PC-9 (cell line): ENCODE measurements around the gene SLC30A1.

Experiments
- CTCF ChIP-seq: fragments of 200-600 bp; sonication (generic); conservative IDR thresholded peaks from 2 replicates; pipeline ENCODE4 v1.6.1; 2017; ENCODE audit warnings: mixed run types, antibody characterized with exemption, mild to moderate bottlenecking, moderate library complexity
- EZH2 ChIP-seq: fragments of 200-600 bp; sonication (generic); IDR thresholded peaks from 2 replicates; pipeline ENCODE4 v1.8.0; 2017; ENCODE audit warnings: antibody characterized with exemption, low read depth

- TF ChIP-seq EZH2: no peak
- no peak for TF ChIP-seq CTCF
Observed at GRCh38 chr1:211601982-211602670, 23.2 kb upstream of the SLC30A1 start.
